GM12874 (cell line): ENCODE results near the gene SEMA3C.

Source experiments
- TF ChIP-seq, protein P1 (sequence below): IDR thresholded peaks from 2 replicates; pipeline ENCODE4 v1.5.1; 2011; ENCODE audit warnings: low read depth, mild to moderate bottlenecking, control low read depth, low read length, moderate library complexity; ENCODE audit not compliant: insufficient read depth

SEMA3C gene

GRCh38 chr7:80816806-80817205 is 102.0 kb downstream of the SEMA3C start:
- TF ChIP-seq, protein P1, sequence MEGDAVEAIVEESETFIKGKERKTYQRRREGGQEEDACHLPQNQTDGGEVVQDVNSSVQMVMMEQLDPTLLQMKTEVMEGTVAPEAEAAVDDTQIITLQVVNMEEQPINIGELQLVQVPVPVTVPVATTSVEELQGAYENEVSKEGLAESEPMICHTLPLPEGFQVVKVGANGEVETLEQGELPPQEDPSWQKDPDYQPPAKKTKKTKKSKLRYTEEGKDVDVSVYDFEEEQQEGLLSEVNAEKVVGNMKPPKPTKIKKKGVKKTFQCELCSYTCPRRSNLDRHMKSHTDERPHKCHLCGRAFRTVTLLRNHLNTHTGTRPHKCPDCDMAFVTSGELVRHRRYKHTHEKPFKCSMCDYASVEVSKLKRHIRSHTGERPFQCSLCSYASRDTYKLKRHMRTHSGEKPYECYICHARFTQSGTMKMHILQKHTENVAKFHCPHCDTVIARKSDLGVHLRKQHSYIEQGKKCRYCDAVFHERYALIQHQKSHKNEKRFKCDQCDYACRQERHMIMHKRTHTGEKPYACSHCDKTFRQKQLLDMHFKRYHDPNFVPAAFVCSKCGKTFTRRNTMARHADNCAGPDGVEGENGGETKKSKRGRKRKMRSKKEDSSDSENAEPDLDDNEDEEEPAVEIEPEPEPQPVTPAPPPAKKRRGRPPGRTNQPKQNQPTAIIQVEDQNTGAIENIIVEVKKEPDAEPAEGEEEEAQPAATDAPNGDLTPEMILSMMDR = no peak

GRCh38 chr7:80815733-80816132 is 103.1 kb downstream of the SEMA3C start:
- TF ChIP-seq, protein P1 = no peak

GRCh38 chr7:80809545-80809944 is 109.3 kb downstream of the SEMA3C start:
- TF ChIP-seq, protein P1 = no peak

GRCh38 chr7:80807166-80807900 is 111.5 kb downstream of the SEMA3C start:
- TF ChIP-seq, protein P1 = no peak

GRCh38 chr7:80806663-80807062 is 112.2 kb downstream of the SEMA3C start:
- TF ChIP-seq, protein P1 = no peak

- TF ChIP-seq, protein P1 = no peak
Observed at GRCh38 chr7:80804589-80804988, 114.3 kb downstream of the SEMA3C start.

DNA sequence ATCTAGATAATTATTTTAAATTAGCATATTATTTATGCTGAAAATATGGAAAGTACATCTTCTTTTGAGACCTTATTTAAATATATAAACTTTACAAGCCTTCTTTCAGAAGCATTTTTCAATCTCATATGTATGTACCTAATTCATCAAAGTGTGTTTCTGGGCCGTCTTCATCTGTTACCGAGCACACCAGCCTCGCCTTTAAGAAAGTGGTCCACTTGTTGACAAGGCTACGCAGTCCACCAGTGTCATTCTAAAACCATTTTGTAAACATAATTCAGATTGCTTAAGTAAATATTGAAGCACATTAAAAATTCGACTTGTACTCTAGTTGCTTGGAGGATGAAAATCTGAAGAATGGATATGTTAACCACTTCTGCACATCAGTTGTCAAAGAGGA is 116.3 kb downstream of the SEMA3C start:
- TF ChIP-seq, protein P1 = no peak
